HG03432 (cell line): ENCODE data around the gene STH.
A peak's percentile ranks its signal among the peaks of the same experiment; 100 is the strongest.
"Not testable (repeated sequence)": the region's sequence is repeated elsewhere in the genome, so short reads cannot be mapped to it uniquely, and the experiment has no call there.

Experiments used
- ATAC-seq: cut with Tn5 transposase; IDR thresholded peaks from one replicate; pipeline ENCODE4 v1.9.1; 2021; ENCODE audit warnings: mild to moderate bottlenecking, moderate library complexity; ENCODE audit not compliant: unreplicated experiment

Gene STH

DNA sequence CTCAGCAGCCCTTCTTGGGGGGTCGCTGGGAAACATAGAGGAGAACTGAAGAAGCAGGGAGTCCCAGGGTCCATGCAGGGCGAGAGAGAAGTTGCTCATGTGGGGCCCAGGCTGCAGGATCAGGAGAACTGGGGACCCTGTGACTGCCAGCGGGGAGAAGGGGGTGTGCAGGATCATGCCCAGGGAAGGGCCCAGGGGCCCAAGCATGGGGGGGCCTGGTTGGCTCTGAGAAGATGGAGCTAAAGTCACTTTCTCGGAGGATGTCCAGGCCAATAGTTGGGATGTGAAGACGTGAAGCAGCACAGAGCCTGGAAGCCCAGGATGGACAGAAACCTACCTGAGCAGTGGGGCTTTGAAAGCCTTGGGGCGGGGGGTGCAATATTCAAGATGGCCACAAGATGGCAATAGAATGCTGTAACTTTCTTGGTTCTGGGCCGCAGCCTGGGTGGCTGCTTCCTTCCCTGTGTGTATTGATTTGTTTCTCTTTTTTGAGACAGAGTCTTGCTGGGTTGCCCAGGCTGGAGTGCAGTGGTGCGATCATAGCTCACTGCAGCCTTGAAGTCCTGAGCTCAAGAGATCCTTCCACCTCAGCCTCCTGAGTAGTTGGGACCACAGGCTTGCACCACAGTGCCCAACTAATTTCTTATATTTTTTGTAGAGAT, 3.4 kb downstream of the STH start:
- ATAC-seq = peak; percentile 53

DNA sequence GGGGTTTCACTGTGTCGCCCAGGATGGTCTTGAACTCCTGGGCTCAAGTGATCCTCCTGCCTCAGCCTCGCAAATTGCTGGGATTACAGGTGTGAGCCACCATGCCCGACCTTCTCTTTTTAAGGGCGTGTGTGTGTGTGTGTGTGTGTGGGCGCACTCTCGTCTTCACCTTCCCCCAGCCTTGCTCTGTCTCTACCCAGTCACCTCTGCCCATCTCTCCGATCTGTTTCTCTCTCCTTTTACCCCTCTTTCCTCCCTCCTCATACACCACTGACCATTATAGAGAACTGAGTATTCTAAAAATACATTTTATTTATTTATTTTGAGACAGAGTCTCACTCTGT, 3.9 kb downstream of the STH start:
- ATAC-seq = no peak

DNA sequence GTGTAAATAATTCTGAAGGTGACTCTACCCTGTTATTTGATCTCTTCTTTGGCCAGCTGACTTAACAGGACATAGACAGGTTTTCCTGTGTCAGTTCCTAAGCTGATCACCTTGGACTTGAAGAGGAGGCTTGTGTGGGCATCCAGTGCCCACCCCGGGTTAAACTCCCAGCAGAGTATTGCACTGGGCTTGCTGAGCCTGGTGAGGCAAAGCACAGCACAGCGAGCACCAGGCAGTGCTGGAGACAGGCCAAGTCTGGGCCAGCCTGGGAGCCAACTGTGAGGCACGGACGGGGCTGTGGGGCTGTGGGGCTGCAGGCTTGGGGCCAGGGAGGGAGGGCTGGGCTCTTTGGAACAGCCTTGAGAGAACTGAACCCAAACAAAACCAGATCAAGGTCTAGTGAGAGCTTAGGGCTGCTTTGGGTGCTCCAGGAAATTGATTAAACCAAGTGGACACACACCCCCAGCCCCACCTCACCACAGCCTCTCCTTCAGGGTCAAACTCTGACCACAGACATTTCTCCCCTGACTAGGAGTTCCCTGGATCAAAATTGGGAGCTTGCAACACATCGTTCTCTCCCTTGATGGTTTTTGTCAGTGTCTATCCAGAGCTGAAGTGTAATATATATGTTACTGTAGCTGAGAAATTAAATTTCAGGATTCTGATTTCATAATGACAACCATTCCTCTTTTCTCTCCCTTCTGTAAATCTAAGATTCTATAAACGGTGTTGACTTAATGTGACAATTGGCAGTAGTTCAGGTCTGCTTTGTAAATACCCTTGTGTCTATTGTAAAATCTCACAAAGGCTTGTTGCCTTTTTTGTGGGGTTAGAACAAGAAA, 5.1 kb downstream of the STH start:
- ATAC-seq = no peak

DNA sequence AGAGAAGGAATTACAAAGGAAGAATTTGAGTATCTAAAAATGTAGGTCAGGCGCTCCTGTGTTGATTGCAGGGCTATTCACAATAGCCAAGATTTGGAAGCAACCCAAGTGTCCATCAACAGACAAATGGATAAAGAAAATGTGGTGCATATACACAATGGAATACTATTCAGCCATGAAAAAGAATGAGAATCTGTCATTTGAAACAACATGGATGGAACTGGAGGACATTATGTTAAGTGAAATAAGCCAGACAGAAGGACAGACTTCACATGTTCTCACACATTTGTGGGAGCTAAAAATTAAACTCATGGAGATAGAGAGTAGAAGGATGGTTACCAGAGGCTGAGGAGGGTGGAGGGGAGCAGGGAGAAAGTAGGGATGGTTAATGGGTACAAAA, 7.0 kb downstream of the STH start:
- ATAC-seq = not testable (repeated sequence)

DNA sequence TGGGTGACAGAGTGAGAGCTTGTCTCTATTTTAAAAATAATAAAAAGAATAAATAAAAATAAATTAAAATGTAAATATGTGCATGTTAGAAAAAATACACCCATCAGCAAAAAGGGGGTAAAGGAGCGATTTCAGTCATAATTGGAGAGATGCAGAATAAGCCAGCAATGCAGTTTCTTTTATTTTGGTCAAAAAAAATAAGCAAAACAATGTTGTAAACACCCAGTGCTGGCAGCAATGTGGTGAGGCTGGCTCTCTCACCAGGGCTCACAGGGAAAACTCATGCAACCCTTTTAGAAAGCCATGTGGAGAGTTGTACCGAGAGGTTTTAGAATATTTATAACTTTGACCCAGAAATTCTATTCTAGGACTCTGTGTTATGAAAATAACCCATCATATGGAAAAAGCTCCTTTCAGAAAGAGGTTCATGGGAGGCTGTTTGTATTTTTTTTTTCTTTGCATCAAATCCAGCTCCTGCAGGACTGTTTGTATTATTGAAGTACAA, 8.5 kb downstream of the STH start:
- ATAC-seq = no peak

DNA sequence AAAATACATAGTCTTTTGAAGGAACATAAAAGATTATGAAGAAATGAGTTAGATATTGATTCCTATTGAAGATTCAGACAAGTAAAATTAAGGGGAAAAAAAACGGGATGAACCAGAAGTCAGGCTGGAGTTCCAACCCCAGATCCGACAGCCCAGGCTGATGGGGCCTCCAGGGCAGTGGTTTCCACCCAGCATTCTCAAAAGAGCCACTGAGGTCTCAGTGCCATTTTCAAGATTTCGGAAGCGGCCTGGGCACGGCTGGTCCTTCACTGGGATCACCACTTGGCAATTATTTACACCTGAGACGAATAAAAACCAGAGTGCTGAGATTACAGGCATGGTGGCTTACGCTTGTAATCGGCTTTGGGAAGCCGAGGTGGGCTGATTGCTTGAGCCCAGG, 9.5 kb downstream of the STH start:
- ATAC-seq = no peak

DNA sequence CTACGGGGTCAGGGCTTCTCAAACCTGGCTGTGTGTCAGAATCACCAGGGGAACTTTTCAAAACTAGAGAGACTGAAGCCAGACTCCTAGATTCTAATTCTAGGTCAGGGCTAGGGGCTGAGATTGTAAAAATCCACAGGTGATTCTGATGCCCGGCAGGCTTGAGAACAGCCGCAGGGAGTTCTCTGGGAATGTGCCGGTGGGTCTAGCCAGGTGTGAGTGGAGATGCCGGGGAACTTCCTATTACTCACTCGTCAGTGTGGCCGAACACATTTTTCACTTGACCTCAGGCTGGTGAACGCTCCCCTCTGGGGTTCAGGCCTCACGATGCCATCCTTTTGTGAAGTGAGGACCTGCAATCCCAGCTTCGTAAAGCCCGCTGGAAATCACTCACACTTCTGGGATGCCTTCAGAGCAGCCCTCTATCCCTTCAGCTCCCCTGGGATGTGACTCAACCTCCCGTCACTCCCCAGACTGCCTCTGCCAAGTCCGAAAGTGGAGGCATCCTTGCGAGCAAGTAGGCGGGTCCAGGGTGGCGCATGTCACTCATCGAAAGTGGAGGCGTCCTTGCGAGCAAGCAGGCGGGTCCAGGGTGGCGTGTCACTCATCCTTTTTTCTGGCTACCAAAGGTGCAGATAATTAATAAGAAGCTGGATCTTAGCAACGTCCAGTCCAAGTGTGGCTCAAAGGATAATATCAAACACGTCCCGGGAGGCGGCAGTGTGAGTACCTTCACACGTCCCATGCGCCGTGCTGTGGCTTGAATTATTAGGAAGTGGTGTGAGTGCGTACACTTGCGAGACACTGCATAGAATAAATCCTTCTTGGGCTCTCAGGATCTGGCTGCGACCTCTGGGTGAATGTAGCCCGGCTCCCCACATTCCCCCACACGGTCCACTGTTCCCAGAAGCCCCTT, 10.9 kb downstream of the STH start:
- ATAC-seq = no peak

DNA sequence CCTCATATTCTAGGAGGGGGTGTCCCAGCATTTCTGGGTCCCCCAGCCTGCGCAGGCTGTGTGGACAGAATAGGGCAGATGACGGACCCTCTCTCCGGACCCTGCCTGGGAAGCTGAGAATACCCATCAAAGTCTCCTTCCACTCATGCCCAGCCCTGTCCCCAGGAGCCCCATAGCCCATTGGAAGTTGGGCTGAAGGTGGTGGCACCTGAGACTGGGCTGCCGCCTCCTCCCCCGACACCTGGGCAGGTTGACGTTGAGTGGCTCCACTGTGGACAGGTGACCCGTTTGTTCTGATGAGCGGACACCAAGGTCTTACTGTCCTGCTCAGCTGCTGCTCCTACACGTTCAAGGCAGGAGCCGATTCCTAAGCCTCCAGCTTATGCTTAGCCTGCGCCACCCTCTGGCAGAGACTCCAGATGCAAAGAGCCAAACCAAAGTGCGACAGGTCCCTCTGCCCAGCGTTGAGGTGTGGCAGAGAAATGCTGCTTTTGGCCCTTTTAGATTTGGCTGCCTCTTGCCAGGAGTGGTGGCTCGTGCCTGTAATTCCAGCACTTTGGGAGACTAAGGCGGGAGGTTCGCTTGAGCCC, 11.6 kb downstream of the STH start:
- no peak for ATAC-seq

DNA sequence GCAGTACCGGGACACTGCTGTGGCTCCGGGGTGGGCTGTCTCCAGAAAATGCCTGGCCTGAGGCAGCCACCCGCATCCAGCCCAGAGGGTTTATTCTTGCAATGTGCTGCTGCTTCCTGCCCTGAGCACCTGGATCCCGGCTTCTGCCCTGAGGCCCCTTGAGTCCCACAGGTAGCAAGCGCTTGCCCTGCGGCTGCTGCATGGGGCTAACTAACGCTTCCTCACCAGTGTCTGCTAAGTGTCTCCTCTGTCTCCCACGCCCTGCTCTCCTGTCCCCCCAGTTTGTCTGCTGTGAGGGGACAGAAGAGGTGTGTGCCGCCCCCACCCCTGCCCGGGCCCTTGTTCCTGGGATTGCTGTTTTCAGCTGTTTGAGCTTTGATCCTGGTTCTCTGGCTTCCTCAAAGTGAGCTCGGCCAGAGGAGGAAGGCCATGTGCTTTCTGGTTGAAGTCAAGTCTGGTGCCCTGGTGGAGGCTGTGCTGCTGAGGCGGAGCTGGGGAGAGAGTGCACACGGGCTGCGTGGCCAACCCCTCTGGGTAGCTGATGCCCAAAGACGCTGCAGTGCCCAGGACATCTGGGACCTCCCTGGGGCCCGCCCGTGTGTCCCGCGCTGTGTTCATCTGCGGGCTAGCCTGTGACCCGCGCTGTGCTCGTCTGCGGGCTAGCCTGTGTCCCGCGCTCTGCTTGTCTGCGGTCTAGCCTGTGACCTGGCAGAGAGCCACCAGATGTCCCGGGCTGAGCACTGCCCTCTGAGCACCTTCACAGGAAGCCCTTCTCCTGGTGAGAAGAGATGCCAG, 12.9 kb downstream of the STH start:
- ATAC-seq = no peak

DNA sequence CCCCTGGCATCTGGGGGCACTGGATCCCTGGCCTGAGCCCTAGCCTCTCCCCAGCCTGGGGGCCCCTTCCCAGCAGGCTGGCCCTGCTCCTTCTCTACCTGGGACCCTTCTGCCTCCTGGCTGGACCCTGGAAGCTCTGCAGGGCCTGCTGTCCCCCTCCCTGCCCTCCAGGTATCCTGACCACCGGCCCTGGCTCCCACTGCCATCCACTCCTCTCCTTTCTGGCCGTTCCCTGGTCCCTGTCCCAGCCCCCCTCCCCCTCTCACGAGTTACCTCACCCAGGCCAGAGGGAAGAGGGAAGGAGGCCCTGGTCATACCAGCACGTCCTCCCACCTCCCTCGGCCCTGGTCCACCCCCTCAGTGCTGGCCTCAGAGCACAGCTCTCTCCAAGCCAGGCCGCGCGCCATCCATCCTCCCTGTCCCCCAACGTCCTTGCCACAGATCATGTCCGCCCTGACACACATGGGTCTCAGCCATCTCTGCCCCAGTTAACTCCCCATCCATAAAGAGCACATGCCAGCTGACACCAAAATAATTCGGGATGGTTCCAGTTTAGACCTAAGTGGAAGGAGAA, 13.5 kb downstream of the STH start:
- no peak for ATAC-seq

DNA sequence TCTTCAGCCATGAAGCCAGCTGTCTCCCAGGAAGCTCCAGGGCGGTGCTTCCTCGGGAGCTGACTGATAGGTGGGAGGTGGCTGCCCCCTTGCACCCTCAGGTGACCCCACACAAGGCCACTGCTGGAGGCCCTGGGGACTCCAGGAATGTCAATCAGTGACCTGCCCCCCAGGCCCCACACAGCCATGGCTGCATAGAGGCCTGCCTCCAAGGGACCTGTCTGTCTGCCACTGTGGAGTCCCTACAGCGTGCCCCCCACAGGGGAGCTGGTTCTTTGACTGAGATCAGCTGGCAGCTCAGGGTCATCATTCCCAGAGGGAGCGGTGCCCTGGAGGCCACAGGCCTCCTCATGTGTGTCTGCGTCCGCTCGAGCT, 14.1 kb downstream of the STH start:
- ATAC-seq = no peak

DNA sequence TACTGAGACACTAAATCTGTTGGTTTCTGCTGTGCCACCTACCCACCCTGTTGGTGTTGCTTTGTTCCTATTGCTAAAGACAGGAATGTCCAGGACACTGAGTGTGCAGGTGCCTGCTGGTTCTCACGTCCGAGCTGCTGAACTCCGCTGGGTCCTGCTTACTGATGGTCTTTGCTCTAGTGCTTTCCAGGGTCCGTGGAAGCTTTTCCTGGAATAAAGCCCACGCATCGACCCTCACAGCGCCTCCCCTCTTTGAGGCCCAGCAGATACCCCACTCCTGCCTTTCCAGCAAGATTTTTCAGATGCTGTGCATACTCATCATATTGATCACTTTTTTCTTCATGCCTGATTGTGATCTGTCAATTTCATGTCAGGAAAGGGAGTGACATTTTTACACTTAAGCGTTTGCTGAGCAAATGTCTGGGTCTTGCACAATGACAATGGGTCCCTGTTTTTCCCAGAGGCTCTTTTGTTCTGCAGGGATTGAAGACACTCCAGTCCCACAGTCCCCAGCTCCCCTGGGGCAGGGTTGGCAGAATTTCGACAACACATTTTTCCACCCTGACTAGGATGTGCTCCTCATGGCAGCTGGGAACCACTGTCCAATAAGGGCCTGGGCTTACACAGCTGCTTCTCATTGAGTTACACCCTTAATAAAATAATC, 14.6 kb downstream of the STH start:
- ATAC-seq = no peak

DNA sequence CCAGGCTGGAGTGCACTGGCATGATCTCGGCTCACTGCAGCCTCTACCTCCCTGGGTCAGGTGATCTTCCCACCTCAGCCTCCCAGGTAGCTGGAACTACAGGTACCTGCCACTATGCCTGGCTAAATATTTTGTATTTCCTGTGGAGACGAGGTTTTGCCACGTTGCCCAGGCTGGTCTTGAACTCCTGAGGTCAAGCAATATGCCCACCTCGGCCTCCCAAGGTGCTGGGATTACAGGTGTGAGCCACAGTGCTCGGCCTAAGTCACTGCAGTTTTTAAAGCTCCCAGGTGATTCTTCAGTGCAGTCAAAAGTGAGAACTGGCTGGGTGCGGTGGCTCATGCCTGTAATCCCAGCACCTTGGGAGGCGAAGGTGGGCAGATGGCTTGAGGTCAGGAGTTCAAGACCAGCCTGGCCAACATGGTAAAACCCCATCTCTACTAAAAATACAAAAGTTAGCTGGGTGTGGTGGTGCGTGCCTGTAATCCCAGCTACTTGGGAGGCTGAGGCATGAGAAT, 20.4 kb downstream of the STH start:
- not testable (repeated sequence) for ATAC-seq

DNA sequence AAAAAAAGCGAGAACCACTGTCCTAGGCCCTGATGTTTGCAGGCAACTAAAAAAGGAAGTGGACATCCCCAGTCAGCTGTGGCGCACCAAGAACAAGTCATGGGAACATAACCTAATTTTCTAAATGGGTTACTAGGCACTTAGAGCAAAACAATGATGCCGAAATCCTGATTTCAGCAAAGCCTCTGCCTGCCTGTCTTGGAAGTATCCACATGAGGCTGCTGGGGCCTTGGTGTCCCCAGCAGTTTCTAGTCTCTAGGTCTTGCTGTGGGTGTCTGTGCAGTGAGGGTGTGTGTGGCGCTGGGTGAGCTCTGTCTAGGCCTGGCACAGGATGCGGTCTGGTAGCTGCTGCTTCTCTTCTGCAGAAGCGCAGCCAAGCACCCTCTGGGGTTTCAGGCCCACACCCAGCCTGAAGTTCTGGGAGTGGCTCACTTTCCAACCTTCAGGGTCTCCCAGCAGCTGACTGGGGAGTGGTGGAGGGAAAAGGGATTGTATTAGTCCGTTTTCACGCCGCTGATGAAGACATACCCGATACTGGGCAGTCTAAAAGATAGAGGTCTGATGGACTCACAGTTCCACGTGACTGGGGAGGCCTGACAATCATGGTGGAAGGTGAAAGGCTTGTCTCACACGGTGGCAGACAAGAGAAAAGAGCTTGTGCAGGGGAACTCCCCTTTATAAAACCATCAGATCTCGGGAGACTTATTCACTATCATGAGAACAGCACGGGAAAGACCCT, 21.1 kb downstream of the STH start:
- ATAC-seq = peak; percentile 65

DNA sequence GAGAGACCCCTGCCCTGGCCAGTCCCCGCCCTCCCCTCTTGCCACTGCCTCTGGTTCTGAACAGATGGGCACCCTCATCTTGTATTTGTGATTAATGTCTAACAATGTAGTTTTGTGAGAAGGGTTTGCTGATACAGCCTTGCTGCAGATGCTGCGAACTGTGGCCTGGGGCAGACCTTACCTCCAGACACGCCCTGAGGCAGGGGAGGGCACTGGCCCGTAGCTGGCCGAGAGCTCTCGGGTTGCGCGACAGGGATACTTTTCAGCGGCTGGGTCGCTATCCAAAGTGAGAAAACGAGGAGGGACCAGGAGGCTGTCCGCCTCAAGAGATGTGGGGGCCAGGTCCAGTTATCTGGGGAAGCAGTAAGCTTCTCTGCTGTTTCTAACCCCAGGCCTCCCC, 21.9 kb downstream of the STH start:
- no peak for ATAC-seq

DNA sequence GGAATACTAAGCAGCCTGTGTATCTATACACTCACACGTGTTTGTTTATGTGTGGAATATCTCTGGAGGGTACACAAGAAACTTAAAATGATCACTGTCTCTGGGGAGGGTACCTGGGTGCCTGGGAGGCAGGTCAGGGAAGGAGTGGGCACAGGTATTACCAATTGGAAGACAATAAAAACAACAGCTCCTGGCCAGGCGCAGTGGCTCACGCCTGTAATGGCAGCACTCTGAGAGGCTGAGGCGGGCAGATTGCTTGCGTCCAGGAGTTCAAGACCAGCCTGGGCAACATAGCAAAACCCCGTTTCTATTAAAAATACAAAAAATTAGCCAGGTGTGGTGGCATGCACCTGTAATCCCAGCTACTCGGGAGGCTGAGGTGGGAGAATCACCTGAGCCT, 24.3 kb downstream of the STH start:
- not testable (repeated sequence) for ATAC-seq

DNA sequence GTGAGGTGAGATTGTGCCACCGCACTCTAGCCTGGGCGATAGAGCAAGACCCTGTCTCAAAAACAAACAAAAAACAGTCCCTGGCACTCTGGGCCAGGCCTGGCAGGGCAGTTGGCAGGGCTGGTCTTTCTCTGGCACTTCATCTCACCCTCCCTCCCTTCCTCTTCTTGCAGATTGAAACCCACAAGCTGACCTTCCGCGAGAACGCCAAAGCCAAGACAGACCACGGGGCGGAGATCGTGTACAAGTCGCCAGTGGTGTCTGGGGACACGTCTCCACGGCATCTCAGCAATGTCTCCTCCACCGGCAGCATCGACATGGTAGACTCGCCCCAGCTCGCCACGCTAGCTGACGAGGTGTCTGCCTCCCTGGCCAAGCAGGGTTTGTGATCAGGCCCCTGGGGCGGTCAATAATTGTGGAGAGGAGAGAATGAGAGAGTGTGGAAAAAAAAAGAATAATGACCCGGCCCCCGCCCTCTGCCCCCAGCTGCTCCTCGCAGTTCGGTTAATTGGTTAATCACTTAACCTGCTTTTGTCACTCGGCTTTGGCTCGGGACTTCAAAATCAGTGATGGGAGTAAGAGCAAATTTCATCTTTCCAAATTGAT, 24.8 kb downstream of the STH start:
- no peak for ATAC-seq

DNA sequence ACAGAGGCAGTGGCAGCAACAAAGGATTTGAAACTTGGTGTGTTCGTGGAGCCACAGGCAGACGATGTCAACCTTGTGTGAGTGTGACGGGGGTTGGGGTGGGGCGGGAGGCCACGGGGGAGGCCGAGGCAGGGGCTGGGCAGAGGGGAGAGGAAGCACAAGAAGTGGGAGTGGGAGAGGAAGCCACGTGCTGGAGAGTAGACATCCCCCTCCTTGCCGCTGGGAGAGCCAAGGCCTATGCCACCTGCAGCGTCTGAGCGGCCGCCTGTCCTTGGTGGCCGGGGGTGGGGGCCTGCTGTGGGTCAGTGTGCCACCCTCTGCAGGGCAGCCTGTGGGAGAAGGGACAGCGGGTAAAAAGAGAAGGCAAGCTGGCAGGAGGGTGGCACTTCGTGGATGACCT, 25.5 kb downstream of the STH start:
- no peak for ATAC-seq
